Spinal cord (tissue), 10 donors: ENCODE measurements around the gene ATF6. TPM values are rescaled to one million over a fixed set of nuclear protein-coding genes. Genes with fewer than 3 reads are reported as not detected.
"Not testable (repeated sequence)": the region's sequence is repeated elsewhere in the genome, so short reads cannot be mapped to it uniquely, and the experiment has no call there.

ENCODE experiments used
- DNase-seq, 6 donors: peaks; one replicate each; pipeline versions ENCODE4 v3.0.0 to v3.0.0-alpha.2; 2013 to 2015; ENCODE audit warnings: low spot score in 6 of 6, low read depth in 4 of 6
- H3K27ac ChIP-seq: one replicate; pipeline ENCODE4 v1.5.1; 2013; ENCODE audit warnings: low read depth, low read length, control low read depth
- H3K27me3 ChIP-seq: one replicate; pipeline ENCODE4 v1.6.1; 2013; ENCODE audit warnings: low read length; ENCODE audit not compliant: control insufficient read depth, insufficient read depth
- H3K36me3 ChIP-seq: one replicate; pipeline ENCODE4 v1.6.1; 2013; ENCODE audit warnings: low read length; ENCODE audit not compliant: control insufficient read depth, insufficient read depth
- H3K4me1 ChIP-seq: one replicate; pipeline ENCODE4 v1.6.1; 2013; ENCODE audit warnings: low read length; ENCODE audit not compliant: control insufficient read depth, insufficient read depth
- H3K4me3 ChIP-seq: one replicate; pipeline ENCODE4 v1.5.1; 2013; ENCODE audit warnings: low read depth, low read length, control low read depth
- H3K9me3 ChIP-seq: one replicate; pipeline ENCODE4 v1.6.1; 2013; ENCODE audit warnings: low read length; ENCODE audit not compliant: control insufficient read depth, insufficient read depth
- WGBS: methylation state at CpG from one replicate; pipeline ENCODE4 v1.1.5; 2013; ENCODE audit warnings: missing lambda C conversion rate; ENCODE audit not compliant: insufficient coverage; 5-methylcytosine and 5-hydroxymethylcytosine counted together
- polyA plus RNA-seq, 2 donors: library from polyadenylated mRNA; unstranded; fragments of 120-200 nt; gene quantifications; one replicate each; pipeline ENCODE4 v1.2.1, GENCODE V29; 2013; ENCODE audit not compliant: insufficient read length in 2 of 2
- total RNA-seq, 2 donors: library from RNA; depleted of rRNA in 1 of 2; stranded (reverse); fragments of 120-200 nt in 1 of 2; fragments of >200 nt in 1 of 2; gene quantifications; one replicate each; pipeline versions ENCODE4 v1.2.3 to v1.2.4, GENCODE V29; 2013 to 2014
- donor health status: healthy.

The ATF6 gene
- total and polyA plus RNA-seq, 4 donors, result 18.6 to 41.1 (median 24.5) TPM

DNA sequence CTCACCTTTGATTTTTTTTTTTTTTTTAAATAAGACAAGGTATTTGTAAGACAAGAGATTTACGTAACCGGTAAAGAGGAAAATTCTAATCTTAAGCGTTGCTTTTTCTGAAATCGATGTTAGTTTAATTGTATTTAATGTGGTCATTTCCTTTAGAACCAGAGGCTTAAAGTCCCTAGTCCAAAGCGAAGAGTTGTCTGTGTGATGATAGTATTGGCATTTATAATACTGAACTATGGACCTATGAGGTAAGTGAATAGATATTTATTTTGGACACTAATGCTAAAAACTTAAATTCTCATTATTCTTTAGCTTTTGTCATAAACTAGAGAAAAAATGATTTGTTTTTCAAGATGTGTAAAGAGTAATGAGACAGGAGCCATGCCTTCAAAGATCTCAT, 54.8 kb downstream of the ATF6 start:
- DNase-seq, result no peak
- Histone ChIP-seq H3K27ac (no peak overlapping the region), H3K36me3 (peaks cover 3% of the 10 kb centered on the region), H3K4me3 (no peak overlapping the region), H3K27me3 (no peaks in the 10 kb centered on the region), H3K9me3 (no peaks in the 10 kb centered on the region), H3K4me1 (no peaks in the 10 kb centered on the region)
- no CpG with 5 or more reads among the region's 5 CpGs for WGBS

DNA sequence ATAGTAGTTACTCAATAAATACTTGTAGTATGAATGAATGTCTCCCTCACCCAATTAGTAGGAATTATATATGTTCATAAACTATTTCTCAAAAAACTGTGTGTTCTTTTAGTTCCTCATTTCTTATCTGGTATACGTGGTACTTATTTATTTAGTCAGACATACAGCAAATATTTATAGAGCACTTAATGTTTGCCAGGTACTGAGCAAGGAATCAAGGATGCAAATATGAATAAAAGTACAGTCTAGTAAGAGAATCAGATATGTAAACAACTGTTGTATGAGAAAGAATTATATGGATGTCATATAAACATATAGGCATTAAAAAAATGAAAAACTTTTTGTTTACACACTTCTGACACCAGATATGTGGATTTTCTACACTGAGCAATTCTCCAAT, 58.5 kb downstream of the ATF6 start:
- WGBS, result no CpG with 5 or more reads among the region's 1 CpG
- Histone ChIP-seq H3K4me1 (no peaks in the 10 kb centered on the region), H3K9me3 (no peaks in the 10 kb centered on the region), H3K27ac (no peak overlapping the region), H3K4me3 (no peak overlapping the region), H3K36me3 (peaks cover 3% of the 10 kb centered on the region), H3K27me3 (no peaks in the 10 kb centered on the region)
- DNase-seq, result no peak

DNA sequence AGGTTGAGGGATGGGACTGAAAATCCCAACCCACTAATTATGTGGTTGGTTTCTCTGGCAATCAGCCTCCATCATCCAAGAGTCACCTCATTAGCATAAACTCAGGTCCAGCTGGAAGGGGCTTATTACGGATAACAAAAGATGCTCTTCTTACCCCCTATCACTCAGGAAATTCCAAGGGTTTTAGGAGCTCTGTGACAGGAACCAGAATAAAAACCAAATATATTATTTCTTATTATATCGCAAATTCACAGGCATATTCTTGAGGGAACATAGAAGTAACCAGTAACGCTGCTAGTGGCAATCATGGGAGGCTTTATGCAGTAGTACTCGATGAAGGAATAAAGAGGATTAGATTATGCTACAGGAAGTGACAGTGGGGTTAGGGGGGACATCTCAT, 59.7 kb downstream of the ATF6 start:
- H3K27ac ChIP-seq, result no peak overlapping the region
- WGBS, result 89% methylated on average over 2 of the region's 4 CpGs
- no peak for DNase-seq

DNA sequence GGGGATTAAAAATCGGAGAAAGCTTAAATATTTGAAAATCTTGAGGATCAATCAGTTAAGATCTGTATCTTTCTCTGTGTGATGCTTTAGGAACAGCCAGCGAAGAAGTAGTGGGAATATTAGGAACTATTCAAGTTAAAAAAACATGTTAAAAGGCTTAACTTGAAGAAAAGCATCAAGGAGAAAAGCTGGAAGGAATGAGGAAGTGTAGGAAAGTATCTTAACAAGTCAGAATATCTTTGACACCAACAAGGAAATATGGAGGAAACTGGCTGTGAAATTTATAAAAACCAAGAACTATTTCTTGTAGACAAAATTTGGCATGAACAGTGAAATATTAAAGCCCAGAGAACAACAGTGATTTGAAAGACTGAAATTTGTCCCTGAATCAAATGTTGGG, 60.4 kb downstream of the ATF6 start:
- no peaks in the 10 kb centered on the region for H3K4me1 ChIP-seq
- no peak overlapping the region for H3K4me3 ChIP-seq
- no peaks in the 10 kb centered on the region for H3K27me3 ChIP-seq
- DNase-seq, result no peak
- H3K36me3 ChIP-seq, result no peaks in the 10 kb centered on the region
- no peak overlapping the region for H3K27ac ChIP-seq
- no peaks in the 10 kb centered on the region for H3K9me3 ChIP-seq
- WGBS, result 100% methylated on average over 1 of the region's 2 CpGs

More for the DNA sequence above, 59.7 kb downstream of the ATF6 start:
- H3K4me3 ChIP-seq, result no peak overlapping the region
- H3K9me3 ChIP-seq, result no peaks in the 10 kb centered on the region
- H3K27me3 ChIP-seq, result no peaks in the 10 kb centered on the region
- H3K4me1 ChIP-seq, result no peaks in the 10 kb centered on the region
- no peaks in the 10 kb centered on the region for H3K36me3 ChIP-seq

DNA sequence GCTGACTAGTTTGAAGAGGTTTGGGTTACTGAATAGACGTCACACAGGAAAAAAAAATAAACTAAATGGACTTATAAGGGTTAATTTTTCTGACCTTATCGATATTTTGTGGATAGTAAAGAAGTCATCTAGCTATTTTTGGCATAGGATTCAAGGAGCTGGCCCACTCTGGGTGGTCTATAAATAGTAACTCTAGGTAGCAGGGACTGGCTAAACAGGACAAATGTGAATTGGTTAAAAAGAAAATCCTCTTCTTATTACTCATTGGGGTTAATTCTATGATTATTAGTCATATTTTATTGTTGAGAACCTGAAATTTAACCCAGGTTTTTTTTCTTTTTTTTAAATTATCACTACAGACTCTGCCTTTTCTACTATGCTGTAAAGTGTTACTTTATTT, 61.7 kb downstream of the ATF6 start:
- 90% methylated on average over 1 of the region's 2 CpGs for WGBS
- no peak overlapping the region for H3K27ac ChIP-seq
- DNase-seq, result no peak
- H3K27me3 ChIP-seq, result no peaks in the 10 kb centered on the region
- no peaks in the 10 kb centered on the region for H3K9me3 ChIP-seq
- no peak overlapping the region for H3K4me3 ChIP-seq
- no peaks in the 10 kb centered on the region for H3K4me1 ChIP-seq
- no peaks in the 10 kb centered on the region for H3K36me3 ChIP-seq

DNA sequence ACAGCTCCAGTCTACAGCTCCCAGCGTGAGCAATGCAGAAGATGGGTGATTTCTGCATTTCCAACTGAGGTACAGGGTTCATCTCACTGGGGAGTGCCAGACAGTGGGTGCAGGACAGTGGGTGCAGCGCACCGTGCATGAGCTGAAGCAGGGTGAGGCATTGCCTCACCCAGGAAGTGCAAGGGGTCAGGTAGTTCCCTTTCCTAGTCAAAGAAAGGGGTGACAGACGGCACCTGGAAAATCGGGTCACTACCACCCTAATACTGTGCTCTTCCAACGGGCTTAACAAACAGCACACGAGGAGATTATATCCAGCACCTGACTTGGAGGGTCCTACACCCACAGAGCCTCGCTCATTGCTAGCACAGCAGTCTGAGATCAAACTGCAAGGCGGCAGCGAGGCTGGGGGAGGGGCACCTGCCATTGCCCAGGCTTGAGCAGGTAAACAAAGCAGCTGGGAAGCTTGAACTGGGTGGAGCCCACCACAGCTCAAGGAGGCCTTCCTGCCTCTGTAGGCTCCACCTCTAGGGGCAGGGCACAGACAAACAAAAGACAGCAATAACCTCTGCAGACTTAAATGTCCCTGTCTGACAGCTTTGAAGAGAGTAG, 66.3 kb downstream of the ATF6 start:
- H3K27me3 ChIP-seq, DNase-seq, H3K4me1 ChIP-seq, H3K9me3 ChIP-seq, H3K36me3 ChIP-seq, H3K4me3 ChIP-seq, H3K27ac ChIP-seq: not testable (repeated sequence)
- 99% methylated on average over 7 of the region's 10 CpGs for whole genome bisulfite sequencing

DNA sequence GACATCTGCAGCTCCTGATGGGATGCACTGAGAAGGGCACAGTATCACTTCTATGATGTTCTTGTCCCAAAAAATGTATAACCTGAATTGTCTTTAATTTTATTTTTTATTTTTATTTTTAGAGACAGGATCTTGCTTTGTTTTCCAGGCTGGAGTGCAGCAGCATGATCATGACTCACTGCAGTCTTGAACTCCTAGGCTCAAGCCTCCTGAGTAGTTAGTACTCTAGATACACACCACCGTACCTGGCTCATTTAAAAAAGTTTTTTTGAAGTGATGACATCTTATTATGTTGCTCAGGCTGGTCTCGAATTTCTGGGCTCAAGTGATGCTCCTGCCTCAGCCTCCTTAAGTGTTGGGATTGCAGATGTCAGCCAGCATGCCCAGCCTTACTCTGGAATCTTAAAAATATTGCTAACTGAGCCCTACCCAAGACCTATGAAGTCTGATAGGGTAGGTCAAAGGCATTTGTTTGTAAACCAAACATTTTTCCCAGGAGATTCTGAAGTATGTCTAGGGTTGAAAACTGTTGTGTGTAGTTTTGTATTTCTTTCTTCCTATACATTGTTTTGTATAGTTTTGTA, 68.9 kb downstream of the ATF6 start:
- H3K4me3 ChIP-seq, result no peak overlapping the region
- H3K36me3 ChIP-seq, result no peaks in the 10 kb centered on the region
- WGBS, result 50% methylated on average over 1 of the region's 2 CpGs
- H3K27me3 ChIP-seq, result no peaks in the 10 kb centered on the region
- no peaks in the 10 kb centered on the region for H3K9me3 ChIP-seq
- no peak for DNase-seq
- no peak overlapping the region for H3K27ac ChIP-seq
- H3K4me1 ChIP-seq, result no peaks in the 10 kb centered on the region

DNA sequence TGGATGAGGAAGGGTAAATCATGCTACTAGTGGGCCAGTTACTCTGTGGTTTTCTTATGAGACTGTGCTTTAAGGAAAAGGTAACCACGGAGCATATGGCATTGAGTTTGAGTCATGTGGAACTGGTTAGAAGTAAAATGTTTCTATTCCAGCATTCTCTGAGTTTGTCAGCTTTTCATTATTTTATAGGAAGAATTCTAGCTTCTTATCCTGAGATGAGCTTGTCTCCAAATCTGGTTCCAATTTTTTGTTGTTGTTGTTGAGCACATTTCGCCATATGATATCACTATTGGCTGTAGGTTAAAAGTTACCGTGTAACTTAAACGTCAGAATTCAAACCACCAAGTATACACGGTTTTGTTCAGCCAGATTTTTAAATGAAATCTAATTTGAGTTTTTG, 69.9 kb downstream of the ATF6 start:
- no peak overlapping the region for H3K4me3 ChIP-seq
- DNase-seq, result no peak
- no peaks in the 10 kb centered on the region for H3K36me3 ChIP-seq
- no peak overlapping the region for H3K27ac ChIP-seq
- no peaks in the 10 kb centered on the region for H3K4me1 ChIP-seq
- H3K27me3 ChIP-seq, result no peaks in the 10 kb centered on the region
- H3K9me3 ChIP-seq, result no peaks in the 10 kb centered on the region
- no CpG with 5 or more reads among the region's 5 CpGs for WGBS

DNA sequence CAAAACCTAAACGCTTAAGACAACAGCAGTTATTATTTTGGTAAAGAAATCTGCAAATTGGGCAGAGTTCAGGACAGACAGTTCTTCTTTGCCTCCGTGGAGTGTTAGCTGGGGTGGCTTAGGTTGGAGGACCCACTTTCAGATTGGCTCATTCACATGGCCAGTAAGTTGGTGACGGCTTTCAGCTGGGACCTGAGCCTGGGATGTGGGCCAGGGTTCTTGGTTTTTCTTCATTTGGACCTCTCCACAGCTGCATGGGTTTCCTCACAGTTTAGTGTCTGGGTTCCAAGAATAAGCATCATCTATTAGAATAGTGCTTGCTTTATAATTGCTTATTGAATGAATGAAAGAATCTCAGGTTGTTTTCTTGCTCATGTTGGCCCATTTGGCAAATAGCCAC, 72.2 kb downstream of the ATF6 start:
- Histone ChIP-seq H3K27ac (no peak overlapping the region), H3K9me3 (no peaks in the 10 kb centered on the region), H3K4me3 (no peak overlapping the region), H3K27me3 (no peaks in the 10 kb centered on the region), H3K36me3 (no peaks in the 10 kb centered on the region), H3K4me1 (no peaks in the 10 kb centered on the region)
- peak in 1 of 6 donors; percentile 3 for DNase-seq
- 72% methylated on average over 2 of the region's 3 CpGs for WGBS

DNA sequence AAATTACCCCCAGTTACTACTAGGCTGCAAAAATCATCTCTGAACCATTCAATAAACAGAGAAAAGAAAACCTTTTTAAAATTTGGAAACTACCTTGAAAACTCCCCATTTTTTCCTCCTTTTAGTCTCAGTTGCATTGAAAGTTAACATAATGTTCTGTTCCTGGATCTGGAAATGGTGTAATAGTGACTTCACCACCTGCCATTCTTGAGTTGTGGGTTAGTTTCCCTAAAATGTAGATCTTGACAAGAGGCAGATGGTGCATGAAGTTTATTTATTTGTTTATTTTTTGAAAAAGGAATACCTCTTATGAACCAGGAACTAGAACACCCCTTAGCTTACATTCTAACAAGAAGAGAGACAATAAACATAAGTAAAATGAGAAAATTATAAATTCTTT, 72.8 kb downstream of the ATF6 start:
- Histone ChIP-seq H3K4me3 (no peak overlapping the region), H3K4me1 (no peaks in the 10 kb centered on the region), H3K27me3 (no peaks in the 10 kb centered on the region), H3K27ac (no peak overlapping the region), H3K9me3 (no peaks in the 10 kb centered on the region), H3K36me3 (no peaks in the 10 kb centered on the region)
- no peak for DNase-seq
